HEK293 (cell line): Measurements from ENCODE around the gene MLLT6.

Source experiments
- HIC1 ChIP-seq: fragments of 450-650 bp; formaldehyde crosslinking; IDR thresholded peaks from 2 replicates; pipeline ENCODE4 v1.5.1; 2016; ENCODE audit warnings: missing biosample characterization, missing genetic modification characterization
- KLF10 ChIP-seq: fragments of 450-650 bp; IDR thresholded peaks from 2 replicates; pipeline ENCODE4 v1.5.1; 2018; ENCODE audit warnings: missing biosample characterization, mild to moderate bottlenecking, missing genetic modification characterization
- KLF7 ChIP-seq: fragments of 450-650 bp; formaldehyde crosslinking; IDR thresholded peaks from 2 replicates; pipeline ENCODE4 v1.5.1; 2016; ENCODE audit warnings: missing biosample characterization, missing genetic modification characterization, borderline replicate concordance
- PATZ1 ChIP-seq: fragments of 450-650 bp; formaldehyde crosslinking; IDR thresholded peaks from 2 replicates; pipeline ENCODE4 v1.5.1; 2016; ENCODE audit warnings: missing biosample characterization, missing genetic modification characterization
- PRDM10 ChIP-seq: fragments of 450-650 bp; formaldehyde crosslinking; IDR thresholded peaks from 2 replicates; pipeline ENCODE4 v1.5.1; 2016; ENCODE audit warnings: missing biosample characterization, missing genetic modification characterization
- TRIM28 ChIP-seq: IDR thresholded peaks from 2 replicates; pipeline ENCODE4 v1.6.1; 2011; ENCODE audit warnings: low read length, control low read depth, borderline replicate concordance
- WT1 ChIP-seq: fragments of 450-650 bp; formaldehyde crosslinking; IDR thresholded peaks from 2 replicates; pipeline ENCODE4 v1.5.1; 2016; ENCODE audit warnings: missing biosample characterization, missing genetic modification characterization
- ZBTB10 ChIP-seq: fragments of 450-650 bp; formaldehyde crosslinking; IDR thresholded peaks from 2 replicates; pipeline ENCODE4 v1.5.1; 2016; ENCODE audit warnings: missing biosample characterization, missing genetic modification characterization
- ZBTB17 ChIP-seq: fragments of 450-650 bp; formaldehyde crosslinking; IDR thresholded peaks from 2 replicates; pipeline ENCODE4 v1.5.1; 2016; ENCODE audit warnings: missing biosample characterization, missing genetic modification characterization
- ZBTB20 ChIP-seq: fragments of 450-650 bp; formaldehyde crosslinking; IDR thresholded peaks from 2 replicates; pipeline ENCODE4 v1.5.1; 2016; ENCODE audit warnings: missing biosample characterization, missing genetic modification characterization
- ZBTB7A ChIP-seq: fragments of 450-650 bp; formaldehyde crosslinking; IDR thresholded peaks from 2 replicates; pipeline ENCODE4 v1.5.1; 2016; ENCODE audit warnings: low read depth, missing biosample characterization, missing genetic modification characterization
- ZFP41 ChIP-seq: fragments of 450-650 bp; formaldehyde crosslinking; IDR thresholded peaks from 2 replicates; pipeline ENCODE4 v1.5.1; 2016; ENCODE audit warnings: missing biosample characterization, missing genetic modification characterization, borderline replicate concordance
- ZFP69B ChIP-seq: fragments of 450-650 bp; formaldehyde crosslinking; IDR thresholded peaks from 2 replicates; pipeline ENCODE4 v1.5.1; 2016; ENCODE audit warnings: missing biosample characterization, missing genetic modification characterization
- ZIC2 ChIP-seq: fragments of 450-650 bp; formaldehyde crosslinking; IDR thresholded peaks from 2 replicates; pipeline ENCODE4 v1.5.1; 2016; ENCODE audit warnings: missing biosample characterization, missing genetic modification characterization
- ZNF138 ChIP-seq: fragments of 450-650 bp; formaldehyde crosslinking; IDR thresholded peaks from 2 replicates; pipeline ENCODE4 v1.5.1; 2016; ENCODE audit warnings: missing biosample characterization, missing genetic modification characterization, borderline replicate concordance
- ZNF24 ChIP-seq: fragments of 450-650 bp; formaldehyde crosslinking; IDR thresholded peaks from 2 replicates; pipeline ENCODE4 v1.5.1; 2016; ENCODE audit warnings: missing biosample characterization, missing genetic modification characterization
- ZNF26 ChIP-seq: fragments of 450-650 bp; formaldehyde crosslinking; IDR thresholded peaks from 2 replicates; pipeline ENCODE4 v1.5.1; 2016; ENCODE audit warnings: missing biosample characterization, missing genetic modification characterization
- ZNF311 ChIP-seq: fragments of 450-650 bp; formaldehyde crosslinking; IDR thresholded peaks from 2 replicates; pipeline ENCODE4 v1.5.1; 2017; ENCODE audit warnings: missing biosample characterization, missing genetic modification characterization, borderline replicate concordance
- ZNF335 ChIP-seq: fragments of 450-650 bp; formaldehyde crosslinking; conservative IDR thresholded peaks from 2 replicates; pipeline ENCODE4 v1.5.1; 2016; ENCODE audit warnings: missing biosample characterization, missing genetic modification characterization
- ZNF350 ChIP-seq: fragments of 450-650 bp; formaldehyde crosslinking; IDR thresholded peaks from 2 replicates; pipeline ENCODE4 v1.5.0; 2017; ENCODE audit warnings: missing biosample characterization, mild to moderate bottlenecking, missing genetic modification characterization
- ZNF558 ChIP-seq: fragments of 450-650 bp; formaldehyde crosslinking; IDR thresholded peaks from 2 replicates; pipeline ENCODE4 v1.5.1; 2016; ENCODE audit warnings: missing biosample characterization, missing genetic modification characterization
- ZNF596 ChIP-seq: fragments of 450-650 bp; IDR thresholded peaks from 2 replicates; pipeline ENCODE4 v1.5.0; 2018; ENCODE audit warnings: missing biosample characterization, mild to moderate bottlenecking, missing genetic modification characterization, moderate library complexity
- ZNF624 ChIP-seq: fragments of 450-650 bp; formaldehyde crosslinking; IDR thresholded peaks from 2 replicates; pipeline ENCODE4 v1.5.1; 2017; ENCODE audit warnings: missing biosample characterization, missing genetic modification characterization
- ZNF670 ChIP-seq: fragments of 450-650 bp; formaldehyde crosslinking; IDR thresholded peaks from 2 replicates; pipeline ENCODE4 v1.5.1; 2016; ENCODE audit warnings: missing biosample characterization, missing genetic modification characterization, low read depth
- ZNF837 ChIP-seq: fragments of 450-650 bp; formaldehyde crosslinking; IDR thresholded peaks from 2 replicates; pipeline ENCODE4 v1.5.1; 2016; ENCODE audit warnings: missing biosample characterization, missing genetic modification characterization

The MLLT6 gene

GRCh38 chr17:38705803-38706504, 881 bp downstream of the MLLT6 start (continued):
- TF ChIP-seq ZNF837 (tag by site-specific recombination), result no peak
- TF ChIP-seq ZNF670 (tag by site-specific recombination), result no peak
- TF ChIP-seq ZBTB17, result peak; percentile 64; the same call in 1 of the 2 replicates
- TF ChIP-seq PRDM10, result peak; percentile 100
- peak; percentile 92 for TF ChIP-seq ZBTB10 (tag by site-specific recombination)
- TF ChIP-seq ZIC2 (tag by site-specific recombination), result peak; percentile 86
- TF ChIP-seq ZNF350 (tag by site-specific recombination), result no peak
- TF ChIP-seq ZBTB20, result peak; percentile 91
- no peak for TF ChIP-seq ZNF311 (tag by site-specific recombination)
- no peak for TF ChIP-seq ZNF138 (tag by site-specific recombination)
- TF ChIP-seq ZNF596 (tag by site-specific recombination), result 0 out of 2 replicates have a peak, but pooled peaks have one; percentile 14
- no peak for TF ChIP-seq ZNF624
- no peak for TF ChIP-seq ZNF26
- TF ChIP-seq ZFP69B (tag by site-specific recombination), result 0 out of 2 replicates have a peak, but pooled peaks have one; percentile 36
- TF ChIP-seq ZNF335 (tag by site-specific recombination), result peak; percentile 97
- no peak for TF ChIP-seq TRIM28
- 0 out of 2 replicates have a peak, but pooled peaks have one; percentile 13 for TF ChIP-seq KLF10 (tag by site-specific recombination)
- peak; percentile 30; the same call in 1 of the 2 replicates for TF ChIP-seq KLF7
- TF ChIP-seq WT1 (tag by site-specific recombination), result peak; percentile 74
- peak; percentile 54; the same call in 1 of the 2 replicates for TF ChIP-seq ZBTB7A
- TF ChIP-seq HIC1 (tag by site-specific recombination), result peak; percentile 94
- no peak for TF ChIP-seq ZNF24
- TF ChIP-seq ZFP41 (tag by site-specific recombination), result no peak
- peak; percentile 97 for TF ChIP-seq PATZ1 (tag by site-specific recombination)
- no peak for TF ChIP-seq ZNF558
